Vagina (tissue), 2 donors: ENCODE results near the gene RALGAPA1.

Source experiments
- CTCF ChIP-seq, 3 experiments: fragments of 450-650 bp in 2 of 3; fragments of 200-600 bp in 1 of 3; sonication (generic) in 1 of 3; IDR thresholded peaks; one replicate each; pipeline ENCODE4 v1.5.1; 2017 to 2019; ENCODE audit warnings: antibody characterized with exemption in 3 of 3, mild to moderate bottlenecking in 2 of 3, moderate library complexity in 2 of 3
- POLR2A ChIP-seq, 2 donors: fragments of 450-650 bp; IDR thresholded peaks; one replicate each; pipeline ENCODE4 v1.6.1; 2017; ENCODE audit warnings: antibody characterized with exemption in 2 of 2, mild to moderate bottlenecking in 2 of 2, moderate library complexity in 2 of 2
- POLR2AphosphoS5 ChIP-seq, 2 donors: sonication (generic); formaldehyde crosslinking; IDR thresholded peaks; one replicate each; pipeline ENCODE4 v1.9.0; 2017; ENCODE audit warnings: antibody characterized with exemption in 2 of 2, mild to moderate bottlenecking in 2 of 2, low read depth in 1 of 2; ENCODE audit not compliant: insufficient read depth in 1 of 2

- no peak for TF ChIP-seq CTCF (IDR thresholded peaks at IDR 0.05)
- no peak for TF ChIP-seq POLR2AphosphoS5 (IDR thresholded peaks at IDR 0.05; ENCODE audit: insufficient read depth in 1 of 2, low read depth in 1 of 2)
- no peak for TF ChIP-seq POLR2A (IDR thresholded peaks at IDR 0.05)
Observed at GRCh38 chr14:35573911-35574310, 235.2 kb downstream of the RALGAPA1 start.
